Memory B cell (primary cell): Measurements from ENCODE around the gene SH3PXD2B.
"Not testable (repeated sequence)": the region's sequence is repeated elsewhere in the genome, so short reads cannot be mapped to it uniquely, and the experiment has no call there.

Experiments used
- ATAC-seq: fragments of 150-1000 bp; cut with Tn5 transposase; 2 replicates; pipeline ENCODE4 v1.10.0; 2021; ENCODE audit warnings: low read depth, mild to moderate bottlenecking, moderate library complexity
- DNase-seq, 2 donors: peaks; one replicate each; pipeline ENCODE4 v3.0.0; 2022; ENCODE audit warnings: low spot score in 2 of 2
- H3K27ac Mint-ChIP-seq: one replicate; pipeline ENCODE4 v1.8.0; 2022; ENCODE audit warnings: mild to moderate bottlenecking, moderate library complexity, mixed read lengths
- H3K27me3 Mint-ChIP-seq: one replicate; pipeline ENCODE4 v1.8.0; 2022; ENCODE audit warnings: mixed read lengths
- H3K36me3 Mint-ChIP-seq: one replicate; pipeline ENCODE4 v1.8.0; 2022; ENCODE audit warnings: mild to moderate bottlenecking, mixed read lengths
- H3K4me1 Mint-ChIP-seq: one replicate; pipeline ENCODE4 v1.8.0; 2022; ENCODE audit warnings: mixed read lengths
- H3K4me3 Mint-ChIP-seq: one replicate; pipeline ENCODE4 v1.8.0; 2022; ENCODE audit warnings: mild to moderate bottlenecking, moderate library complexity, mixed read lengths
- H3K9me3 Mint-ChIP-seq: one replicate; pipeline ENCODE4 v1.8.0; 2022; ENCODE audit warnings: mixed read lengths

SH3PXD2B gene

GRCh38 chr5:172405226-172406107 lies 48.9 kb downstream of the SH3PXD2B start:
- no peaks in the 10 kb centered on the region for H3K27me3 Mint-ChIP-seq
- DNase-seq (no peak), ATAC-seq (no peak)
- no peaks in the 10 kb centered on the region for H3K4me1 Mint-ChIP-seq
- no peaks in the 10 kb centered on the region for H3K36me3 Mint-ChIP-seq
- H3K27ac Mint-ChIP-seq, result no peak overlapping the region
- H3K9me3 Mint-ChIP-seq, result peaks cover 2% of the 10 kb centered on the region
- no peak overlapping the region for H3K4me3 Mint-ChIP-seq

GRCh38 chr5:172404746-172405145 lies 49.6 kb downstream of the SH3PXD2B start:
- no peaks in the 10 kb centered on the region for H3K36me3 Mint-ChIP-seq
- H3K4me3 Mint-ChIP-seq, result no peak overlapping the region
- no peak overlapping the region for H3K27ac Mint-ChIP-seq
- peaks cover 1% of the 10 kb centered on the region for H3K27me3 Mint-ChIP-seq
- no peaks in the 10 kb centered on the region for H3K4me1 Mint-ChIP-seq
- ATAC-seq (no peak), DNase-seq (no peak)
- H3K9me3 Mint-ChIP-seq, result peaks cover 2% of the 10 kb centered on the region

- ATAC-seq (no peak), DNase-seq (no peak)
- Mint-ChIP-seq H3K9me3 (no peaks in the 10 kb centered on the region), H3K27me3 (peaks cover 5% of the 10 kb centered on the region), H3K36me3 (no peaks in the 10 kb centered on the region), H3K4me3 (no peak overlapping the region), H3K27ac (no peak overlapping the region), H3K4me1 (no peaks in the 10 kb centered on the region)
Measured at GRCh38 chr5:172403817-172404216, 50.5 kb downstream of the SH3PXD2B start.

GRCh38 chr5:172403189-172403796 lies 51.0 kb downstream of the SH3PXD2B start:
- no peaks in the 10 kb centered on the region for H3K36me3 Mint-ChIP-seq
- H3K27ac Mint-ChIP-seq, result no peak overlapping the region
- ATAC-seq, result no peak
- H3K4me1 Mint-ChIP-seq, result no peaks in the 10 kb centered on the region
- no peaks in the 10 kb centered on the region for H3K9me3 Mint-ChIP-seq
- no peak overlapping the region for H3K4me3 Mint-ChIP-seq
- peaks cover 5% of the 10 kb centered on the region for H3K27me3 Mint-ChIP-seq
- DNase-seq, result no peak

- ATAC-seq, result no peak
- H3K36me3 Mint-ChIP-seq, result no peaks in the 10 kb centered on the region
- H3K27ac Mint-ChIP-seq, result no peak overlapping the region
Measured at GRCh38 chr5:172402531-172403188, 51.7 kb downstream of the SH3PXD2B start.

GRCh38 chr5:172402031-172402430 lies 52.3 kb downstream of the SH3PXD2B start:
- not testable (repeated sequence) for H3K9me3 Mint-ChIP-seq, DNase-seq, H3K27me3 Mint-ChIP-seq, H3K4me1 Mint-ChIP-seq, H3K4me3 Mint-ChIP-seq, ATAC-seq, H3K36me3 Mint-ChIP-seq, H3K27ac Mint-ChIP-seq

More at GRCh38 chr5:172402531-172403188, 51.7 kb downstream of the SH3PXD2B start:
- DNase-seq, result no peak
- Mint-ChIP-seq H3K27me3 (peaks cover 5% of the 10 kb centered on the region), H3K9me3 (peaks cover 2% of the 10 kb centered on the region), H3K4me1 (no peaks in the 10 kb centered on the region), H3K4me3 (no peak overlapping the region)

GRCh38 chr5:172399826-172400225 lies 54.5 kb downstream of the SH3PXD2B start:
- no peaks in the 10 kb centered on the region for H3K4me1 Mint-ChIP-seq
- H3K9me3 Mint-ChIP-seq, result peaks cover 2% of the 10 kb centered on the region
- H3K27me3 Mint-ChIP-seq, result peaks cover 8% of the 10 kb centered on the region
- no peak overlapping the region for H3K27ac Mint-ChIP-seq
- ATAC-seq (no peak), DNase-seq (no peak)
- H3K4me3 Mint-ChIP-seq, result no peak overlapping the region
- H3K36me3 Mint-ChIP-seq, result no peaks in the 10 kb centered on the region

GRCh38 chr5:172399336-172399735 lies 55.0 kb downstream of the SH3PXD2B start:
- DNase-seq, result no peak
- Mint-ChIP-seq H3K4me3 (no peak overlapping the region), H3K36me3 (no peaks in the 10 kb centered on the region), H3K4me1 (no peaks in the 10 kb centered on the region), H3K27me3 (peaks cover 8% of the 10 kb centered on the region), H3K9me3 (peaks cover 2% of the 10 kb centered on the region), H3K27ac (no peak overlapping the region)
- no peak for ATAC-seq

- not testable (repeated sequence) for H3K4me1 Mint-ChIP-seq, DNase-seq, H3K9me3 Mint-ChIP-seq, H3K27ac Mint-ChIP-seq, H3K27me3 Mint-ChIP-seq, ATAC-seq, H3K4me3 Mint-ChIP-seq, H3K36me3 Mint-ChIP-seq
Measured at GRCh38 chr5:172398645-172399044, 55.7 kb downstream of the SH3PXD2B start.

GRCh38 chr5:172396994-172397393 lies 57.3 kb downstream of the SH3PXD2B start:
- not testable (repeated sequence) for ATAC-seq, H3K4me3 Mint-ChIP-seq, H3K27ac Mint-ChIP-seq, H3K36me3 Mint-ChIP-seq, DNase-seq, H3K9me3 Mint-ChIP-seq, H3K4me1 Mint-ChIP-seq
- peaks cover 11% of the 10 kb centered on the region for H3K27me3 Mint-ChIP-seq

- H3K4me1 Mint-ChIP-seq, result no peaks in the 10 kb centered on the region
- peaks cover 14% of the 10 kb centered on the region for H3K27me3 Mint-ChIP-seq
- H3K4me3 Mint-ChIP-seq, result no peak overlapping the region
- no peaks in the 10 kb centered on the region for H3K36me3 Mint-ChIP-seq
- DNase-seq (no peak), ATAC-seq (no peak)
- H3K27ac Mint-ChIP-seq, result no peak overlapping the region
- peaks cover 2% of the 10 kb centered on the region for H3K9me3 Mint-ChIP-seq
Measured at GRCh38 chr5:172396220-172396619, 58.1 kb downstream of the SH3PXD2B start.

- no peak for DNase-seq
- ATAC-seq, result no peak
- no peaks in the 10 kb centered on the region for H3K4me1 Mint-ChIP-seq
- peaks cover 2% of the 10 kb centered on the region for H3K9me3 Mint-ChIP-seq
- H3K36me3 Mint-ChIP-seq, result no peaks in the 10 kb centered on the region
- no peak overlapping the region for H3K27ac Mint-ChIP-seq
- H3K27me3 Mint-ChIP-seq, result peaks cover 18% of the 10 kb centered on the region
- H3K4me3 Mint-ChIP-seq, result no peak overlapping the region
Measured at GRCh38 chr5:172395483-172395882, 58.8 kb downstream of the SH3PXD2B start.

- Mint-ChIP-seq H3K36me3 (no peaks in the 10 kb centered on the region), H3K27me3 (peaks cover 10% of the 10 kb centered on the region), H3K27ac (no peak overlapping the region), H3K9me3 (no peaks in the 10 kb centered on the region), H3K4me3 (no peak overlapping the region), H3K4me1 (no peaks in the 10 kb centered on the region)
- ATAC-seq (no peak), DNase-seq (no peak)
Measured at GRCh38 chr5:172389578-172390112, 64.7 kb downstream of the SH3PXD2B start.

GRCh38 chr5:172388246-172388733 lies 66.0 kb downstream of the SH3PXD2B start:
- DNase-seq (no peak), ATAC-seq (no peak)
- peaks cover 9% of the 10 kb centered on the region for H3K27me3 Mint-ChIP-seq
- no peaks in the 10 kb centered on the region for H3K9me3 Mint-ChIP-seq
- no peak overlapping the region for H3K4me3 Mint-ChIP-seq
- H3K36me3 Mint-ChIP-seq, result no peaks in the 10 kb centered on the region
- no peak overlapping the region for H3K27ac Mint-ChIP-seq
- no peaks in the 10 kb centered on the region for H3K4me1 Mint-ChIP-seq
